ENCODE data around the gene RFLNA. TPM values are rescaled to one million over a fixed set of nuclear protein-coding genes. Genes with fewer than 3 reads are reported as not detected.

RFLNA gene
- total and polyA plus RNA-seq, 2 of the 4 experiments (the other 2 are of a cell fraction), result not detected

- H3K4me1 ChIP-seq (ENCODE audit: control insufficient read depth, insufficient read depth, low read length), result no peaks in the 10 kb centered on the region
- in situ Hi-C loops (cut with MboI; ENCODE audit: low sequenced_read_pairs) (no loop called here), intact Hi-C loops (cut with micrococcal nuclease) (no loop called here), dilution Hi-C loops (cut with HindIII; ENCODE audit: low sequenced_read_pairs, unreplicated experiment) (no loop called here)
- H3K4ac ChIP-seq (ENCODE audit: low read depth, low read length), result no peak overlapping the region
- H3K14ac ChIP-seq (replicated peaks; ENCODE audit: low read depth, low read length), result no peak overlapping the region
- H2BK20ac ChIP-seq (ENCODE audit: low read depth, low read length), result no peak overlapping the region
- H3K27ac ChIP-seq (ENCODE audit: insufficient read depth, low read length), result no peak overlapping the region
- TF ChIP-seq CEBPB (IDR thresholded peaks at IDR 0.05; ENCODE audit: low read depth, low read length) (no peak), SMC3 (IDR thresholded peaks at IDR 0.05; ENCODE audit: low read depth, low read length) (no peak)
- peaks cover 68% of the 10 kb centered on the region for H3K27me3 ChIP-seq (ENCODE audit: control insufficient read depth, insufficient read depth, low read length)
- peaks cover 15% of the 10 kb centered on the region for H3K9me3 ChIP-seq (ENCODE audit: control insufficient read depth, insufficient read depth, low read length)
- POLR2A ChIA-PET (ENCODE audit: unreplicated experiment), result no interaction called here
- H2AK9ac ChIP-seq (replicated peaks; ENCODE audit: low read depth, low read length, poor library complexity), result no peak overlapping the region
- H3K36me3 ChIP-seq (ENCODE audit: control insufficient read depth, insufficient read depth, low read length), result no peaks in the 10 kb centered on the region
- no peak overlapping the region for H4K8ac ChIP-seq (ENCODE audit: low read depth in 2 of 2, low read length in 2 of 2)
- no peaks in the 10 kb centered on the region for H3K9me1 ChIP-seq (ENCODE audit: insufficient read depth, low read length)
- H3K56ac ChIP-seq (ENCODE audit: extremely low read depth, insufficient read depth, low read length), result no peak overlapping the region
- no peak overlapping the region for H4K91ac ChIP-seq (ENCODE audit: insufficient read depth, low read depth, low read length)
- no peak overlapping the region for H2BK15ac ChIP-seq (ENCODE audit: low read depth, low read length)
- H2BK5ac ChIP-seq (ENCODE audit: low read depth, low read length, poor library complexity, severe bottlenecking), result no peak overlapping the region
- H3K4me3 ChIP-seq (ENCODE audit: insufficient read depth, low read depth, low read length), result no peak overlapping the region
- H4K5ac ChIP-seq (ENCODE audit: low read depth, low read length), result no peak overlapping the region
- H3K79me1 ChIP-seq (ENCODE audit: low read depth in 1 of 2, low read length in 2 of 2), result no peaks in the 10 kb centered on the region
- H3K9ac ChIP-seq (ENCODE audit: low read depth, low read length), result no peak overlapping the region
- H4K20me1 ChIP-seq (ENCODE audit: insufficient read depth, low read length), result no peaks in the 10 kb centered on the region
- H3K18ac ChIP-seq (ENCODE audit: low read depth, low read length), result no peak overlapping the region
- BruUV-seq (replicated peaks), result no TSS peak
- no peak for DNase-seq
- no peak overlapping the region for H2AK5ac ChIP-seq (ENCODE audit: low read depth, low read length)
- H3K4me2 ChIP-seq (ENCODE audit: low read depth, low read length), result no peak overlapping the region
- ATAC-seq (ENCODE audit: low read depth), result no peak
- no peak overlapping the region for H2AFZ ChIP-seq (replicated peaks; ENCODE audit: low read length, poor library complexity)
- no CpG with 5 or more reads among the region's 2 CpGs for WGBS, 2 experiments (ENCODE audit: extremely low coverage in 2 of 2, insufficient read length in 1 of 2)
- H2BK120ac ChIP-seq (ENCODE audit: low read depth, low read length), result no peak overlapping the region
- CTCF ChIA-PET, result no interaction called here
- H3K23ac ChIP-seq (ENCODE audit: low read depth, low read length), result no peak overlapping the region
Measured at GRCh38 chr12:124281309-124281708, 13.6 kb upstream of the RFLNA start.

All from IMR-90 (cell line).